ENCODE measurements around the gene WDR46. TPM values are rescaled to one million over a fixed set of nuclear protein-coding genes. Genes with fewer than 3 reads are reported as not detected.

Gene WDR46, protein sequence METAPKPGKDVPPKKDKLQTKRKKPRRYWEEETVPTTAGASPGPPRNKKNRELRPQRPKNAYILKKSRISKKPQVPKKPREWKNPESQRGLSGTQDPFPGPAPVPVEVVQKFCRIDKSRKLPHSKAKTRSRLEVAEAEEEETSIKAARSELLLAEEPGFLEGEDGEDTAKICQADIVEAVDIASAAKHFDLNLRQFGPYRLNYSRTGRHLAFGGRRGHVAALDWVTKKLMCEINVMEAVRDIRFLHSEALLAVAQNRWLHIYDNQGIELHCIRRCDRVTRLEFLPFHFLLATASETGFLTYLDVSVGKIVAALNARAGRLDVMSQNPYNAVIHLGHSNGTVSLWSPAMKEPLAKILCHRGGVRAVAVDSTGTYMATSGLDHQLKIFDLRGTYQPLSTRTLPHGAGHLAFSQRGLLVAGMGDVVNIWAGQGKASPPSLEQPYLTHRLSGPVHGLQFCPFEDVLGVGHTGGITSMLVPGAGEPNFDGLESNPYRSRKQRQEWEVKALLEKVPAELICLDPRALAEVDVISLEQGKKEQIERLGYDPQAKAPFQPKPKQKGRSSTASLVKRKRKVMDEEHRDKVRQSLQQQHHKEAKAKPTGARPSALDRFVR
- polyA plus RNA-seq (2012; ENCODE audit: missing spikeins), result 41.6 TPM

DNA sequence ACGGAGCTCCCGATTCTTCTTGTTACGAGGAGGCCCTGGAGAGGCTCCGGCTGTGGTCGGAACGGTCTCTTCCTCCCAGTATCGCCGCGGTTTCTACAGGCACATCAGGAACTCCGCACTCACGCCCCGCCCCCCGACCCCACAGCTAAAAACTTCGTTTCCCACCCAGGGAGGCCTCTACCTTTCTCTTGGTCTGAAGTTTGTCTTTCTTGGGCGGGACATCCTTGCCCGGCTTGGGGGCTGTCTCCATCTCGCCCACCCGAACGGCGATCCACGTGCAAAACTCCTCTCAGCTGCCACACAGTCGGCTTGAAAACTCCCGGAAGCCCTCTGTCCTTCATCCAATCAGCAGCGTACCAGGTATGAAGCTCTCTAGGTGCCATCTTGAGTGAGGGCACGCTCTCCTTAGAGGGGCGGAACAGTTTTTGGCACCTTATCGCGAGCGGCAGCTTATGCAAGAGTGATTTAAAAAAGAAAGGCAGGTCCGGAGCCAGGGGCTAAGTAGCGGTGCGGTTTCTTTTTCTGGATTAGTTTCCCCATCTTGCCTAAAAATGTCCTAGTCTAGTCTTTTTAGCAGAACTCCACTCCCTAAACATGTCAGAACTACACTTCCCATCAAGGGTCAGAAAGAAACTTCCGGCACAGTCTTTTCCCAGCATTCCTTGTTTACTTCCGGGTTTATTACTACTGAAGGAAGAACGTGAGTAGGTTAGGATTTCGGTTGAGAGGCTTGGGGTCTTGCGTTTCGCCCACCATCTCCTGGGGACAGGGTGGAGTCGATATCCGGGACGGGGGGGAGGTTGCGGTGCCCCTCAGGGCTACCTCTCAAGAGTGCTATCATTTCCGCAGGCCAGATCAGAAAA is at the start of gene WDR46, which contains the start of gene PFDN6:
Gene WDR46 (minus strand): TSS at position 319 of the 863 bp plus-strand sequence. CDS start 69 bp downstream, at position 250.
Gene PFDN6 (plus strand): TSS at position 681 of the 863 bp plus-strand sequence. CDS start 256 bp downstream, outside the sequence.
- FAIRE-seq (peak; percentile 92), DNase-seq (ENCODE audit: insufficient read length) (peak; percentile 95)
- TF ChIP-seq TAF1 (IDR thresholded peaks at IDR 0.05; ENCODE audit: borderline replicate concordance, low read depth, low read length), result peak; percentile 66; the same call in 1 of the 2 replicates
- TF ChIP-seq POLR2AphosphoS5 (IDR thresholded peaks at IDR 0.05; ENCODE audit: low read depth, low read length), result peak; percentile 71
- peak; percentile 73; the same call in 1 of the 2 replicates for TF ChIP-seq POLR2A (IDR thresholded peaks at IDR 0.05; ENCODE audit: low read depth, low read length)

DNA sequence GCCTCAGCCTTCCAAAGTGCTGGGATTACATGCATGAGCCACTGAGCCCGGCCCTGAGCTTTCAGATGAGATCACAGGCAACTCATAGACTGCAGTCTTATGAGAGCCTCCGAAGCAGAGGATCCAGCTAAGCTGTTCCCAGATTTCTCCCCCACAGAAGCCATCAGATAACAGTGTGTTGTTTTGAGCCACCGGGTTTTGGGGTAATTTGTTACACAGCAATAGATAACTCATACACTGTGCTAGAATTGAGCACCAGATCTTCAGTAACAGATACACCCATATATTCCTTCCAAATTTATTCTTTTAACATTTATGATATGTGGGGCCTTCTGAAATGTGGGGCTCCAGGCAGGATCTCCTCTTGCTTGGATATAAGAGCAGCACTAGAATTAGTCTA is 47.5 kb upstream of the WDR46 start:
- no peak for FAIRE-seq
- no peak for TF ChIP-seq TAF1 (IDR thresholded peaks at IDR 0.05; ENCODE audit: borderline replicate concordance, low read depth, low read length)
- TF ChIP-seq POLR2AphosphoS5 (IDR thresholded peaks at IDR 0.05; ENCODE audit: low read depth, low read length), result no peak
- no peak for TF ChIP-seq POLR2A (IDR thresholded peaks at IDR 0.05; ENCODE audit: low read depth, low read length)
- no peak for DNase-seq (ENCODE audit: insufficient read length)

DNA sequence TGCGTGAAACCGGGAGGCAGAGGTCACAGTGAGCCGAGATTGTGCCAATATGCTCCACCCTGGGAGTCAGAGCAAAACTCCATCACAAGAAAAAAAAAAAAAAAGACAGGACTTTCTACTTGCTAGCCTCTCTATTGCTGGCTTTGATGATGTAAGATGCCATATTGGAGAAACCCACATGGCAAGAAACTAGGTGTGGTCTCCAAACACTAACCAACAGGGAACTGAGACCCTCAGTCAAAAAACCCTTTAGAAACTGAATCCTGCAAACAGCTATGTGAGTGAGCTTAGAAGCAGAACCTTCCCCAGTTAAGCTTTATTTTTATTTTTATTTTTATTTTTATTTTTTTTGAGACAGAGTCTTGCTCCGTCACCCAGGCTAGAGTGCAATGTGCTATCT is 46.9 kb upstream of the WDR46 start:
- FAIRE-seq (no peak), DNase-seq (ENCODE audit: insufficient read length) (no peak)
- TF ChIP-seq POLR2AphosphoS5 (IDR thresholded peaks at IDR 0.05; ENCODE audit: low read depth, low read length) (no peak), POLR2A (IDR thresholded peaks at IDR 0.05; ENCODE audit: low read depth, low read length) (no peak), TAF1 (IDR thresholded peaks at IDR 0.05; ENCODE audit: borderline replicate concordance, low read depth, low read length) (no peak)

DNA sequence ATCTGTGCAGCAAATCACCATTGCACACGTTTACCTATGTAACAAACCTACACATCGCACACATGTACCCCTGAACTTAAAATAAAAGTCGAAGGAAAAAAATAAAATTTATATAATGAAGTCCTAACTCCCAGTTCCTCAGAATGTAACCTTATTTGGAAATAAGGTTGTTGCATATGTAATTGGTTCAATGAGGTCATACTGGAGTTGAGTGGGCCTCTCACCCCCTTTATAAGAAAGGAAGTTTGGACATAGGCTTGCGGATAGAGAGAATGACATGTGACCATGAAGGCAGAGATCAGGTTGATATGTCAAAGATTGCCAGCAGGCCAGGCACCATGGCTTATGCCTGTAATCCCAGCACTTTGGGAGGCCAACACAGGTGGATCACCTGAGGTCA is 44.6 kb upstream of the WDR46 start:
- DNase-seq (ENCODE audit: insufficient read length), result no peak
- no peak for FAIRE-seq
- TF ChIP-seq POLR2AphosphoS5 (IDR thresholded peaks at IDR 0.05; ENCODE audit: low read depth, low read length), result no peak
- no peak for TF ChIP-seq POLR2A (IDR thresholded peaks at IDR 0.05; ENCODE audit: low read depth, low read length)
- TF ChIP-seq TAF1 (IDR thresholded peaks at IDR 0.05; ENCODE audit: borderline replicate concordance, low read depth, low read length), result no peak

DNA sequence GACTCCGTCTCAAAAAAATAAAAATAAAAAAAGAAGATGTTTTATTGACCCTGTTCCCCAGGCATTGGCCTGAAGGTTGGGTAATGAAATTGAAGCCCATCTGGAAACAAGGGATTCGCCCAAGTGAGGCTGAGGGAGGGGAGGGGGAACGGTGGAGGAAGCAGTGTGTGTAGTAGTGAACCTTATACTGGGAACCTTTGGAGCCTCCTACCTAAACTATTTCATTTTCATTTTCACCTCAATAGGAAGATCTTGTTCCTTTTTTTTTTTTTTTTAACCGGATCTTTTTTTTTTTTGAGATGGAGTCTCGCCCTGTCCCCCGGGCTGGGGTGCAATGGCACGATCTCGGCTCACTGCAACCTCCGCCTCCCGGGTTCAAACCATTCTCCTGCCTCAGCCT is 41.7 kb upstream of the WDR46 start:
- no peak for TF ChIP-seq POLR2A (IDR thresholded peaks at IDR 0.05; ENCODE audit: low read depth, low read length)
- TF ChIP-seq TAF1 (IDR thresholded peaks at IDR 0.05; ENCODE audit: borderline replicate concordance, low read depth, low read length), result no peak
- no peak for TF ChIP-seq POLR2AphosphoS5 (IDR thresholded peaks at IDR 0.05; ENCODE audit: low read depth, low read length)
- DNase-seq (ENCODE audit: insufficient read length), result no peak
- no peak for FAIRE-seq

DNA sequence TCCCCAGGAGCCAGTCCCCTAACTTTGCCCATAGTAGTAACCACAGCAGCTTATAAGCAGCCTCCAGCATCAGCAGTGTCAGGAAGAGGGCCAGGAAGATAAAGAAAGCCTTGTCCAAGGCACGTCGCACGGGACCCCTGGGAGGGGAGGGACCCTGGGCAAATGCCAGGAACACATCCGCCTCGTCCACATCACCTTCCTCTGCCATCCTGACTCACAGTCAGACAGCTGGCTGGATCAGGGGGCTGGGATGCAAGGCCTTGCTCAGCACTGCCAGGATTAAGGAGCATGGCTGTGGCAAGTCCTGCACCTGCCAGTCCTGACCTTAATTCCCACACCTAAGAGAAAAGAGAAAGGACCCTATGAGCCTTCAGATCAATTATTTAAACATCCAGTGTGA is 40.0 kb upstream of the WDR46 start:
- FAIRE-seq (no peak), DNase-seq (ENCODE audit: insufficient read length) (no peak)
- no peak for TF ChIP-seq TAF1 (IDR thresholded peaks at IDR 0.05; ENCODE audit: borderline replicate concordance, low read depth, low read length)
- TF ChIP-seq POLR2AphosphoS5 (IDR thresholded peaks at IDR 0.05; ENCODE audit: low read depth, low read length), result no peak
- no peak for TF ChIP-seq POLR2A (IDR thresholded peaks at IDR 0.05; ENCODE audit: low read depth, low read length)

GRCh38 chr6:33324125-33324524 is 35.1 kb upstream of the WDR46 start:
- DNase-seq (ENCODE audit: insufficient read length), result no peak
- TF ChIP-seq POLR2AphosphoS5 (IDR thresholded peaks at IDR 0.05; ENCODE audit: low read depth, low read length) (no peak), POLR2A (IDR thresholded peaks at IDR 0.05; ENCODE audit: low read depth, low read length) (no peak), TAF1 (IDR thresholded peaks at IDR 0.05; ENCODE audit: borderline replicate concordance, low read depth, low read length) (no peak)
- FAIRE-seq, result no peak

- FAIRE-seq (no peak), DNase-seq (ENCODE audit: insufficient read length) (no peak)
- TF ChIP-seq POLR2AphosphoS5 (IDR thresholded peaks at IDR 0.05; ENCODE audit: low read depth, low read length) (no peak), POLR2A (IDR thresholded peaks at IDR 0.05; ENCODE audit: low read depth, low read length) (no peak), TAF1 (IDR thresholded peaks at IDR 0.05; ENCODE audit: borderline replicate concordance, low read depth, low read length) (no peak)
Measured at GRCh38 chr6:33323623-33323948, 34.5 kb upstream of the WDR46 start.

GRCh38 chr6:33321227-33321626 is 32.2 kb upstream of the WDR46 start:
- FAIRE-seq (no peak), DNase-seq (ENCODE audit: insufficient read length) (no peak)
- TF ChIP-seq POLR2A (IDR thresholded peaks at IDR 0.05; ENCODE audit: low read depth, low read length) (no peak), POLR2AphosphoS5 (IDR thresholded peaks at IDR 0.05; ENCODE audit: low read depth, low read length) (no peak), TAF1 (IDR thresholded peaks at IDR 0.05; ENCODE audit: borderline replicate concordance, low read depth, low read length) (no peak)

DNA sequence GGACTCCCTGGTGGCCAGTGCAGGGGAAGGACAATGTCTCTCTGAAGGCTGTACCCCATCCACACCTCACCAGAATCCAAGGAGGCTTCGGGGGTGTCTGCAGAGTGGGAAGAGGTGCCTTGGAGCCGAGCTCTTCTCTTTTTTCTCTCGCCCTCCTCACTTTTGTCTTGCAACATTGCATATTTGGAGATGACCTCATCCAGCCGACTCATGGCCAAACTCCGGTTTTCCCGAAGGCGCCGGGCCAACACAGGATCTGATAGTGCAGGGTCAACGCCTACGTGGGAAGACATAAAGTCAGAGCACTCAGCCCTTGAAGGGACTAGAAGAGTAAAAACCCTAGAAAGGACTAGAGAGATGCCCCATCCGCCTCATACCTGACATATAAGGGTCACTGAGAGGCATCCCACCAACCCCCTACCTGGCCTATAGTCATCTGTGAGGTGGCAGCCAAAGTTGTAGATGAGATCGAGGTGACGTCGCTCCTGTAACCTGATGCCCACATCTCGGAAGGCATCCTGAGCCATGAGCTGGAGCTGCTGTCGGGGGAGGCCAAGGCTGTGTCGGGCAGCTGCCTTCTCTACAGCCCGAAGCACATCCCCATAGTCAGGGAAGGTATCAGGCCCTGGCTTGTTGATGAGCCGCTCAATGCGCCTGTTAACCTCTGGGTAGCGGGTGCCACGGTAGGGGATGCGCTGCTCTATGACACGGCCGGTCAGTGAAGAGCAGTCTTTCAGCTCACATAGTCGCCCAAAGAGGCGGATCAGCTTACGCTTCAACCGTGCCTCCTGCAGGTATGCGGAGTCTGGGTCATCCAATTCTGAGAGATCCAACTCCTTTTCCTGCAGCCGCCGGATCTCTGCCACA is 31.5 kb upstream of the WDR46 start:
- FAIRE-seq, result no peak
- TF ChIP-seq POLR2AphosphoS5 (IDR thresholded peaks at IDR 0.05; ENCODE audit: low read depth, low read length) (no peak), POLR2A (IDR thresholded peaks at IDR 0.05; ENCODE audit: low read depth, low read length) (no peak), TAF1 (IDR thresholded peaks at IDR 0.05; ENCODE audit: borderline replicate concordance, low read depth, low read length) (no peak)
- DNase-seq (ENCODE audit: insufficient read length), result no peak
